ENCODE results near the gene NLRP10. TPM values are rescaled to one million over a fixed set of nuclear protein-coding genes. Genes with fewer than 3 reads are reported as not detected.
"Not testable (repeated sequence)": the region's sequence is repeated elsewhere in the genome, so short reads cannot be mapped to it uniquely, and the experiment has no call there.

NLRP10 gene
- total and polyA plus RNA-seq, 7 donors = not detected

DNA sequence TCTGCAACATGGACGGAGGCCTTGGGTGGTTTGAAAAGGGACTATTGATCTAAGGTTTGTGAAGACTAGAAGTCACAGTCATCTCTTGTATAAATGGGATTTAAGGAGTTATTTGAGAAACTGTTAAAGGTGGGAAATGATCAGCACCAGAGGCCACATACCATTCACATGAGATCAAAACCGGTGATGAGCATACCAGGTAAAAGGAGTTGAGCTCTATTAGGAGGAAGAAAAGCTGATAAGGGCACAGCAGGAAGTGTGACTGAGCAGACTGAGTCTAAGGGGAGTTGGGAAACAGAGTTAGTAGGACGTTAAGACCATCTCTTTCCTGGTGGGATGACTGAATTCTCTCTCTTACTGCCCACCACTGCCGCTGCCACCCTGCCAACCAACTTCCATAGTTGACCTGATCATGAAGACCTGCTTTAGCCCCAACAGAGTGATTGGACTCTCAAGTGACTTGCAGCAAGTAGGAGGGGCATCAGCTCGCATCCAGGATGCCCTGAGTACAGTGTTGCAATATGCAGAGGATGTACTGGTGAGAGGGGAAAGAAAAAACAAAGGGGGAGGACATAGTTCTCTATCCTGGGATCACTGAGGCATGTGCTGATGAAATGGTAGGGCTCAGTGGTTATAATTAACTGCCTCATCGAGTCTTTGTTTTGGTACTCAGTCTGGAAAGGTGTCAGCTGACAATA is 29.5 kb upstream of the NLRP10 start:
- no peak for TF ChIP-seq POLR2A (IDR thresholded peaks at IDR 0.05)
- TF ChIP-seq, protein P1, sequence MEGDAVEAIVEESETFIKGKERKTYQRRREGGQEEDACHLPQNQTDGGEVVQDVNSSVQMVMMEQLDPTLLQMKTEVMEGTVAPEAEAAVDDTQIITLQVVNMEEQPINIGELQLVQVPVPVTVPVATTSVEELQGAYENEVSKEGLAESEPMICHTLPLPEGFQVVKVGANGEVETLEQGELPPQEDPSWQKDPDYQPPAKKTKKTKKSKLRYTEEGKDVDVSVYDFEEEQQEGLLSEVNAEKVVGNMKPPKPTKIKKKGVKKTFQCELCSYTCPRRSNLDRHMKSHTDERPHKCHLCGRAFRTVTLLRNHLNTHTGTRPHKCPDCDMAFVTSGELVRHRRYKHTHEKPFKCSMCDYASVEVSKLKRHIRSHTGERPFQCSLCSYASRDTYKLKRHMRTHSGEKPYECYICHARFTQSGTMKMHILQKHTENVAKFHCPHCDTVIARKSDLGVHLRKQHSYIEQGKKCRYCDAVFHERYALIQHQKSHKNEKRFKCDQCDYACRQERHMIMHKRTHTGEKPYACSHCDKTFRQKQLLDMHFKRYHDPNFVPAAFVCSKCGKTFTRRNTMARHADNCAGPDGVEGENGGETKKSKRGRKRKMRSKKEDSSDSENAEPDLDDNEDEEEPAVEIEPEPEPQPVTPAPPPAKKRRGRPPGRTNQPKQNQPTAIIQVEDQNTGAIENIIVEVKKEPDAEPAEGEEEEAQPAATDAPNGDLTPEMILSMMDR (IDR thresholded peaks at IDR 0.05) = no peak
- no peak for TF ChIP-seq EP300 (IDR thresholded peaks at IDR 0.05)
- no peak for TF ChIP-seq POLR2AphosphoS5 (IDR thresholded peaks at IDR 0.05)
- no peak for DNase-seq
- WGBS, 2 donors = 82 to 90% methylated on average over 6 of the region's 6 CpGs
- no peak overlapping the region for H3K27ac ChIP-seq
- H3K36me3 ChIP-seq = peaks cover 35 to 85% (median 65%) of the 10 kb centered on the region in 4 donors
- H3K27me3 ChIP-seq = no peaks in the 10 kb centered on the region
- no peaks in the 10 kb centered on the region for H3K9me3 ChIP-seq
- no peak overlapping the region for H3K4me3 ChIP-seq
- intact Hi-C loops (cut with DNase I) = no loop called here
- peaks cover 0 to 7% (median 2%) of the 10 kb centered on the region in 4 donors for H3K4me1 ChIP-seq

DNA sequence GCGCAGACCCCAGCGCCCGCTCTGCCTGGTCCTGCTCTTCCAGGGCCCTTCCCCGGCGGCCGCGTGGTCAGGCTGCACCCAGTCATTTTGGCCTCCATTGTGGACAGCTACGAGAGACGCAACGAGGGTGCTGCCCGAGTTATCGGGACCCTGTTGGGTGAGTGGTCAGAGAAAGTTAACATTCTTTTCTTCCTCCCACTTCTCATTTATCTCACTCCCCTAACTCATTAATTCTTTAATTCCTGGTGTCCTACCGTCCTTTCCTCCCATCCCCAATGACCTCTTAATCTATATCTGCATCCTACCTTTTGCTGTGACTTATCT is 22.3 kb upstream of the NLRP10 start:
- WGBS, 2 donors = 0 to 1% methylated on average over 9 of the region's 13 CpGs
- peaks cover 0 to 36% (median 23%) of the 10 kb centered on the region in 4 donors for H3K4me1 ChIP-seq
- intact Hi-C loops (cut with DNase I) = loop anchor here (1.0 to 5.0 kb wide), 2 partner anchors 94 to 475 kb away; partner anchors contain the start of gene PPFIBP2

DNA sequence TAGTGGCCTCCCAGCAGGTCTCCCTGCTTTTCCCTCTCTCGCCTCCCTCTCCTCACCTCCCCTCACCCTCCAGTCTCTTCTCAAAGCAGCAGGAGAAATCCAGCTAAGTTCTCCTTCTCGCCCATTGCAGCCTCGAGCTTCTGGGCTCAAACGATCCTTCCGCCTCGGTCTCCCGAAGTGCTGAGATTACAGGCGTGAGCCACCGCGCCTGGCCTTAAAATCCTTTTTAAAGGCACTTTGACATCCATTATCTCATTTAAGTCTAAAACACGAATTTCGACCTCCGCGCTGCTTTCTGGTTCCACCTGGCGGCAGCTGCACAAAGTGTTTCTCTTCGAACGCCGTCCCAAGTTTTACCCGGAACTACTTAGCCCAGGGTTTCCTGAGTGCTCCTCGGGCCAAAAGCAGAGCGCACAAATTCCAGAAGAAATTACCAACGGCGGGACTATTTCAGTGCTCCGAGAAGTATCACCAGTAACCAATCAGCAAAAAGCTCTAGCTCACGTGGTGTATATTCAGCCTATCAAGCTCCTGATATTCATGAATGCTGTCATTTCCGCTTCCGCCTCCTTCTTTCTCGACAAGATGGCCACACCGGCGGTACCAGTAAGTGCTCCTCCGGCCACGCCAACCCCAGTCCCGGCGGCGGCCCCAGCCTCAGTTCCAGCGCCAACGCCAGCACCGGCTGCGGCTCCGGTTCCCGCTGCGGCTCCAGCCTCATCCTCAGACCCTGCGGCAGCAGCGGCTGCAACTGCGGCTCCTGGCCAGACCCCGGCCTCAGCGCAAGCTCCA is 21.7 kb upstream of the NLRP10 start, which contains the start of gene EIF3F:
EIF3F (plus strand) TSS at position 570 of the 792 bp plus-strand sequence; CDS start at position 586, 16 bp downstream.
- Histone ChIP-seq H3K27me3 (no peaks in the 10 kb centered on the region), H3K4me1 (peaks cover 0 to 36% (median 23%) of the 10 kb centered on the region in 4 donors), H3K27ac (peak within 1 kb of the TSS; percentile 76 to 83 (median 80)), H3K36me3 (peaks cover 0 to 14% (median 4%) of the 10 kb centered on the region in 4 donors), H3K4me3 (peak within 1 kb of the TSS; percentile 68 to 89 (median 80)), H3K9me3 (no peaks in the 10 kb centered on the region)
- 1% methylated on average over 47 of the region's 47 CpGs for WGBS, 2 donors
- TF ChIP-seq, protein P1 (IDR thresholded peaks at IDR 0.05) = peak; percentile 81 to 92 (median 85)
- no peak for TF ChIP-seq EP300 (IDR thresholded peaks at IDR 0.05)
- peak in 1 of 2 donors; percentile 10 for TF ChIP-seq POLR2A (IDR thresholded peaks at IDR 0.05)
- peak in 3 of 4 donors; percentile 72 to 75 (median 75) for TF ChIP-seq POLR2AphosphoS5 (IDR thresholded peaks at IDR 0.05)
- intact Hi-C loops (cut with DNase I) = loop anchor here (1.0 to 5.0 kb wide), 2 partner anchors 94 to 475 kb away; partner anchors contain the start of gene PPFIBP2
- DNase-seq = peak; percentile 97

More for the DNA sequence above, 22.3 kb upstream of the NLRP10 start:
- H3K9me3 ChIP-seq, H3K27me3 ChIP-seq, DNase-seq: not testable (repeated sequence)
- Histone ChIP-seq H3K27ac (peak overlapping the region; percentile 76 to 83 (median 80)), H3K4me3 (peak overlapping the region; percentile 68 to 89 (median 80)), H3K36me3 (peaks cover under 1 to 20% (median 9%) of the 10 kb centered on the region in 4 donors)

- Histone ChIP-seq H3K36me3 (peaks cover 0 to 3% (median 0%) of the 10 kb centered on the region in 4 donors), H3K27me3 (no peaks in the 10 kb centered on the region), H3K27ac (no peak overlapping the region), H3K4me3 (no peak overlapping the region), H3K4me1 (peaks cover 0 to 22% (median 14%) of the 10 kb centered on the region in 4 donors), H3K9me3 (no peaks in the 10 kb centered on the region)
- TF ChIP-seq POLR2A (IDR thresholded peaks at IDR 0.05) = no peak
- 78 to 90% methylated on average over 7 of the region's 7 CpGs for WGBS, 2 donors
- DNase-seq = no peak
- intact Hi-C loops (cut with DNase I) = no loop called here
These were observed 18.8 kb upstream of the NLRP10 start for GRCh38 chr11:7983832-7984590.

GRCh38 chr11:7982582-7983119 is 17.4 kb upstream of the NLRP10 start:
- intact Hi-C loops (cut with DNase I) = no loop called here
- no peak overlapping the region for H3K27ac ChIP-seq
- TF ChIP-seq, protein P1 (IDR thresholded peaks at IDR 0.05) = no peak
- TF ChIP-seq EP300 (IDR thresholded peaks at IDR 0.05) = no peak
- TF ChIP-seq POLR2AphosphoS5 (IDR thresholded peaks at IDR 0.05) = no peak
- no peak for TF ChIP-seq POLR2A (IDR thresholded peaks at IDR 0.05)
- no peaks in the 10 kb centered on the region for H3K9me3 ChIP-seq
- 86 to 88% methylated on average over 1 of the region's 1 CpG for WGBS, 2 donors
- H3K36me3 ChIP-seq = no peaks in the 10 kb centered on the region
- no peak overlapping the region for H3K4me3 ChIP-seq
- H3K4me1 ChIP-seq = peaks cover 0 to 8% (median under 1%) of the 10 kb centered on the region in 4 donors
- no peaks in the 10 kb centered on the region for H3K27me3 ChIP-seq
- DNase-seq = no peak
